Neural progenitor cell (in vitro differentiated cells): Measurements from ENCODE around the gene CDH20. TPM values are rescaled to one million over a fixed set of nuclear protein-coding genes. Genes with fewer than 3 reads are reported as not detected.
A peak's percentile ranks its signal among the peaks of the same experiment; 100 is the strongest.

Source experiments
- DNase-seq: peaks from one replicate; pipeline ENCODE4 v3.0.0-alpha.2; 2016; ENCODE audit warnings: low spot score
- H2AFZ ChIP-seq: fragments of 200-600 bp; sonication (generic); replicated peaks from 2 replicates; pipeline ENCODE4 v1.6.1; 2016; ENCODE audit warnings: antibody characterized with exemption
- H3F3A ChIP-seq: fragments of 200-600 bp; sonication (generic); 2 replicates; pipeline ENCODE4 v1.6.1; 2016; ENCODE audit warnings: antibody characterized with exemption, low read depth
- H3K27ac ChIP-seq: fragments of 200-600 bp; sonication (generic); 2 replicates; pipeline ENCODE4 v1.5.1; 2016; ENCODE audit warnings: mild to moderate bottlenecking
- H3K27me3 ChIP-seq: fragments of 200-600 bp; sonication (generic); 2 replicates; pipeline ENCODE4 v1.6.1; 2016; ENCODE audit warnings: mild to moderate bottlenecking, moderate library complexity
- H3K36me3 ChIP-seq: fragments of 200-600 bp; sonication (generic); 2 replicates; pipeline ENCODE4 v1.5.1; 2016
- H3K4me1 ChIP-seq: fragments of 200-600 bp; sonication (generic); 2 replicates; pipeline ENCODE4 v1.6.1; 2016; ENCODE audit warnings: mixed run types
- H3K4me2 ChIP-seq: fragments of 200-600 bp; sonication (generic); 2 replicates; pipeline ENCODE4 v1.6.1; 2016
- H3K4me3 ChIP-seq: fragments of 200-600 bp; sonication (generic); 2 replicates; pipeline ENCODE4 v1.5.1; 2016
- H3K79me2 ChIP-seq: fragments of 200-600 bp; sonication (generic); 2 replicates; pipeline ENCODE4 v1.6.1; 2016; ENCODE audit warnings: low read depth
- H3K9ac ChIP-seq: fragments of 200-600 bp; sonication (generic); 2 replicates; pipeline ENCODE4 v1.6.1; 2016
- H3K9me3 ChIP-seq: fragments of 200-600 bp; sonication (generic); 2 replicates; pipeline ENCODE4 v1.5.1; 2016; ENCODE audit warnings: low read depth
- H4K20me1 ChIP-seq: fragments of 200-600 bp; sonication (generic); 2 replicates; pipeline ENCODE4 v1.6.1; 2016; ENCODE audit warnings: low read depth
- H3K27ac Mint-ChIP-seq: 3 replicates; pipeline ENCODE4 v1.8.0; 2021; ENCODE audit warnings: mixed read lengths
- H3K27me3 Mint-ChIP-seq: 2 replicates; pipeline ENCODE4 v1.8.0; 2022; ENCODE audit warnings: low read depth, mild to moderate bottlenecking, inconsistent platforms, moderate library complexity, mixed read lengths; ENCODE audit not compliant: insufficient read depth
- H3K36me3 Mint-ChIP-seq: 3 replicates; pipeline ENCODE4 v1.8.0; 2021; ENCODE audit warnings: mixed read lengths
- H3K4me1 Mint-ChIP-seq: 3 replicates; pipeline ENCODE4 v1.8.0; 2021; ENCODE audit warnings: mixed read lengths
- H3K4me3 Mint-ChIP-seq: 3 replicates; pipeline ENCODE4 v1.8.0; 2021; ENCODE audit warnings: mild to moderate bottlenecking, moderate library complexity, mixed read lengths
- H3K9me3 Mint-ChIP-seq: 3 replicates; pipeline ENCODE4 v1.8.0; 2020; ENCODE audit warnings: mixed read lengths
- CTCF ChIP-seq: fragments of 200-600 bp; sonication (generic); IDR thresholded peaks from 2 replicates; pipeline ENCODE4 v1.5.1; 2017; ENCODE audit warnings: antibody characterized with exemption, mild to moderate bottlenecking
- EZH2 ChIP-seq: fragments of 200-600 bp; sonication (generic); IDR thresholded peaks from 2 replicates; pipeline ENCODE4 v1.6.1; 2017; ENCODE audit warnings: antibody characterized with exemption, mild to moderate bottlenecking, moderate library complexity
- EZH2phosphoT487 ChIP-seq: fragments of 200-600 bp; sonication (generic); IDR thresholded peaks from 2 replicates; pipeline ENCODE4 v1.6.1; 2017; ENCODE audit warnings: antibody characterized with exemption
- total RNA-seq: library from RNA; depleted of rRNA; stranded (reverse); fragments of >200 nt; gene quantifications from 2 replicates; pipeline ENCODE4 v1.2.3, GENCODE V29; 2015; ENCODE audit warnings: low replicate concordance

CDH20 gene
- total RNA-seq, 1 donor from 2014 or later, result 1.6 TPM

DNA sequence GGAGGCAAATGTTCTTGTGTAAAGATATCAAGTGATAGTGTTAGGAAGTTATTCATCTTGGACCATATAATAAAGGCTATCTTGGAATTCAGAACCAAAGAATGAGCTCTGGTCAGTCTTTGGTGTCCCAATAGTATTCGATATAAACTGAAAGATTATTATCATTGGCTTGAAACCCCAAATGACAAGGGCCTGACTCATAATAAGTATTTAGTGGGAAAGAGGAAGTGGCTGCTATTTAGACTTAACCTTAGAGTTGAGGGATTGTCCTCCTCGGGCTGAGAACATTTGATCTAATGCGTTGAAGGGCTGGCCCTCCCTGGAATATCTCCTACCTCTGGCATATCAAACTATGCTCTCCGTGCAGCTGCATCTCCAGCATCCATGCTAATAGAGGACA lies 67.5 kb downstream of the CDH20 start:
- no peak for TF ChIP-seq EZH2
- TF ChIP-seq EZH2phosphoT487, result no peak
- no peak for TF ChIP-seq CTCF
- H3F3A ChIP-seq, result no peaks in the 10 kb centered on the region
- no peak overlapping the region for H3K9ac ChIP-seq
- DNase-seq, result no peak
- no peaks in the 10 kb centered on the region for H3K9me3 ChIP-seq
- H3K4me3 ChIP-seq, result no peak overlapping the region
- Mint-ChIP-seq H3K27me3 (peaks cover 6% of the 10 kb centered on the region), H3K9me3 (peaks cover 5% of the 10 kb centered on the region), H3K4me3 (no peak overlapping the region), H3K27ac (no peak overlapping the region), H3K36me3 (peaks cover 3% of the 10 kb centered on the region), H3K4me1 (peaks cover 30% of the 10 kb centered on the region)
- no peak overlapping the region for H3K27ac ChIP-seq
- H3K27me3 ChIP-seq, result no peaks in the 10 kb centered on the region
- H3K4me1 ChIP-seq, result peaks cover 5% of the 10 kb centered on the region
- no peak overlapping the region for H3K4me2 ChIP-seq
- H4K20me1 ChIP-seq, result no peaks in the 10 kb centered on the region
- no peak overlapping the region for H2AFZ ChIP-seq
- no peaks in the 10 kb centered on the region for H3K36me3 ChIP-seq
- no peaks in the 10 kb centered on the region for H3K79me2 ChIP-seq

GRCh38 chr18:61402726-61403125 lies 69.5 kb downstream of the CDH20 start:
- Histone ChIP-seq H4K20me1 (no peaks in the 10 kb centered on the region), H3K27me3 (no peaks in the 10 kb centered on the region), H3K4me1 (peaks cover 11% of the 10 kb centered on the region), H3K36me3 (no peaks in the 10 kb centered on the region), H3K4me2 (no peak overlapping the region), H3K9ac (no peak overlapping the region), H3F3A (no peaks in the 10 kb centered on the region), H3K79me2 (no peaks in the 10 kb centered on the region), H3K27ac (no peak overlapping the region), H3K4me3 (no peak overlapping the region), H2AFZ (no peak overlapping the region), H3K9me3 (no peaks in the 10 kb centered on the region)
- Mint-ChIP-seq H3K36me3 (peaks cover 3% of the 10 kb centered on the region), H3K9me3 (peaks cover 5% of the 10 kb centered on the region), H3K4me3 (no peak overlapping the region), H3K4me1 (peaks cover 22% of the 10 kb centered on the region), H3K27ac (no peak overlapping the region), H3K27me3 (peaks cover 6% of the 10 kb centered on the region)
- TF ChIP-seq EZH2phosphoT487 (no peak), CTCF (no peak), EZH2 (no peak)
- DNase-seq, result no peak

GRCh38 chr18:61413396-61413795 lies 80.2 kb downstream of the CDH20 start:
- H3K9me3 ChIP-seq, result no peaks in the 10 kb centered on the region
- H3K27ac ChIP-seq, result no peak overlapping the region
- no peak overlapping the region for H3K4me3 ChIP-seq
- no peaks in the 10 kb centered on the region for H3K79me2 ChIP-seq
- DNase-seq, result no peak
- Mint-ChIP-seq H3K27ac (peak overlapping the region; percentile 93), H3K27me3 (peaks cover 3% of the 10 kb centered on the region), H3K36me3 (peaks cover 2% of the 10 kb centered on the region), H3K9me3 (peaks cover 2% of the 10 kb centered on the region), H3K4me1 (peaks cover 31% of the 10 kb centered on the region), H3K4me3 (peak overlapping the region; percentile 7)
- no peaks in the 10 kb centered on the region for H3K36me3 ChIP-seq
- no peaks in the 10 kb centered on the region for H3F3A ChIP-seq
- no peak overlapping the region for H3K9ac ChIP-seq
- H4K20me1 ChIP-seq, result no peaks in the 10 kb centered on the region
- H3K4me2 ChIP-seq, result no peak overlapping the region
- H3K4me1 ChIP-seq, result peaks cover 10% of the 10 kb centered on the region
- H2AFZ ChIP-seq, result no peak overlapping the region
- TF ChIP-seq CTCF (no peak), EZH2 (no peak), EZH2phosphoT487 (no peak)
- H3K27me3 ChIP-seq, result no peaks in the 10 kb centered on the region
